K562 (cell line): ENCODE data around the gene TFF3. TPM values are rescaled to one million over a fixed set of nuclear protein-coding genes. Genes with fewer than 3 reads are reported as not detected.

Source experiments
- ATAC-seq: fragments of 200-7000 bp; cut with Tn5 transposase; 3 replicates; pipeline ENCODE4 v1.9.1; 2020; ENCODE audit warnings: moderate library complexity
- BruUV-seq: library from RNA; stranded (reverse); fragments of 400-500 nt; replicated peaks from 2 replicates; lab custom pipeline; 2021; lab: Mats Ljungman, UMichigan
- CTCF ChIA-PET: fragments of 300-600 bp; formaldehyde crosslinking; extraction: SDS; loops from one replicate; lab custom pipeline; 2021; ENCODE audit warnings: low intra/inter-chr PET ratio; lab: Yijun Ruan, JAX
- POLR2A ChIA-PET: fragments of 300-600, 350-650 bp; sonication (Branson Sonifier 250); formaldehyde crosslinking; extraction: SDS; loops from one replicate; lab custom pipeline; 2021; ENCODE audit warnings: antibody characterized with exemption, inconsistent platforms; lab: Yijun Ruan, JAX
- DNase-seq, 4 experiments: peaks; one replicate each; pipeline versions ENCODE4 v3.0.0 to v3.0.0-alpha.2; 2011 to 2018; ENCODE audit warnings: low spot score in 3 of 4, mixed read lengths in 3 of 4; ENCODE audit errors: extremely low read depth in 1 of 4
- FAIRE-seq: peaks from 2 replicates; lab custom pipeline; 2011; peaks lifted over from hg19 to GRCh38; lab: Jason Lieb, UNC
- H2AFZ ChIP-seq: 2 replicates; pipeline ENCODE4 v1.6.0; 2011; ENCODE audit warnings: low read depth, low read length, control low read depth, inconsistent platforms
- H3K27ac ChIP-seq: fragments of 200-600 bp; 3 replicates; pipeline ENCODE4 v1.8.0; 2011; ENCODE audit warnings: low read depth, mild to moderate bottlenecking, control low read depth, inconsistent platforms, low read length, moderate library complexity, mixed read lengths; ENCODE audit errors: extremely low read depth
- H3K27me3 ChIP-seq, 2 experiments: fragments of 300-600 bp in 1 of 2; 2 replicates in 1 of 2; 3 replicates in 1 of 2; pipeline versions ENCODE4 v1.6.0 to v1.8.0; 2011; ENCODE audit warnings: inconsistent platforms in 2 of 2, low read length in 2 of 2, mild to moderate bottlenecking in 1 of 2, mixed read lengths in 1 of 2, moderate library complexity in 1 of 2; ENCODE audit not compliant: control insufficient read depth in 2 of 2, insufficient read depth in 2 of 2
- H3K36me3 ChIP-seq: fragments of 300-600 bp; 3 replicates; pipeline ENCODE4 v1.8.0; 2011; ENCODE audit warnings: mild to moderate bottlenecking, low read length, inconsistent platforms; ENCODE audit not compliant: control insufficient read depth, insufficient read depth
- H3K4me1 ChIP-seq, 2 experiments: fragments of 200-600 bp in 1 of 2; replicated peaks in 1 of 2; 2 replicates in 1 of 2; 3 replicates in 1 of 2; pipeline versions ENCODE4 v1.5.1 to v1.8.0; 2011; ENCODE audit warnings: inconsistent platforms in 2 of 2, low read length in 2 of 2, mild to moderate bottlenecking in 1 of 2, mixed read lengths in 1 of 2, moderate library complexity in 1 of 2; ENCODE audit not compliant: control insufficient read depth in 2 of 2, insufficient read depth in 2 of 2
- H3K4me2 ChIP-seq: 2 replicates; pipeline ENCODE4 v1.6.1; 2011; ENCODE audit warnings: low read length, control low read depth, inconsistent platforms, mixed read lengths; ENCODE audit not compliant: insufficient read depth
- H3K4me3 ChIP-seq: fragments of 200-600 bp; sonication (generic), shearing (Covaris generic); 2 replicates; pipeline ENCODE4 v1.5.1; 2016; ENCODE audit warnings: control low read depth, inconsistent platforms
- H3K79me2 ChIP-seq: fragments of 200-600 bp; 3 replicates; pipeline ENCODE4 v1.8.0; 2011; ENCODE audit warnings: low read length, inconsistent platforms; ENCODE audit not compliant: control insufficient read depth, insufficient read depth
- H3K9ac ChIP-seq, 2 experiments: 2 replicates each; pipeline versions ENCODE4 v1.6.0 to v1.6.1; 2011; ENCODE audit warnings: low read depth in 2 of 2, low read length in 2 of 2, control low read depth in 1 of 2, inconsistent platforms in 1 of 2, mild to moderate bottlenecking in 1 of 2, mixed read lengths in 1 of 2; ENCODE audit not compliant: insufficient read depth in 1 of 2
- H3K9me1 ChIP-seq: one replicate; pipeline ENCODE4 v1.6.0; 2011; ENCODE audit warnings: inconsistent platforms, mild to moderate bottlenecking, low read length, moderate library complexity; ENCODE audit not compliant: control insufficient read depth, insufficient read depth
- H3K9me3 ChIP-seq: replicated peaks from 2 replicates; pipeline ENCODE4 v1.5.1; 2011; ENCODE audit warnings: low read depth, low read length, inconsistent platforms; ENCODE audit not compliant: control insufficient read depth, insufficient read depth
- H4K20me1 ChIP-seq: replicated peaks from 2 replicates; pipeline ENCODE4 v1.6.1; 2011; ENCODE audit warnings: low read length, inconsistent platforms, mixed read lengths; ENCODE audit not compliant: control insufficient read depth, insufficient read depth
- HNRNPLL ChIP-seq: fragments of 200-400 bp; formaldehyde crosslinking; IDR thresholded peaks from 2 replicates; pipeline ENCODE4 v1.6.1; 2017; ENCODE audit warnings: low read length, low read depth, mild to moderate bottlenecking; ENCODE audit not compliant: poor library complexity, severe bottlenecking
- IFI16 ChIP-seq: fragments of 250-450 bp; sonication (Bioruptor Pico); IDR thresholded peaks from 2 replicates; pipeline ENCODE4 v2.1.2; 2022; ENCODE audit warnings: mild to moderate bottlenecking, inconsistent platforms
- MEIS2 ChIP-seq: fragments of 450-650 bp; IDR thresholded peaks from 2 replicates; pipeline ENCODE4 v1.6.1; 2014; ENCODE audit warnings: mild to moderate bottlenecking; ENCODE audit not compliant: partially characterized antibody
- PURB ChIP-seq: sonication (generic); formaldehyde crosslinking; IDR thresholded peaks from 2 replicates; pipeline ENCODE4 v1.9.0; 2021; ENCODE audit warnings: low read depth, mild to moderate bottlenecking, missing genetic modification reagents
- RBM15 ChIP-seq: fragments of 200-400 bp; formaldehyde crosslinking; IDR thresholded peaks from 2 replicates; pipeline ENCODE4 v1.6.1; 2018; ENCODE audit warnings: mild to moderate bottlenecking, low read length, moderate library complexity; ENCODE audit not compliant: insufficient read depth
- SREBF1 ChIP-seq: fragments of 150-350 bp; IDR thresholded peaks from 2 replicates; pipeline ENCODE4 v1.6.1; 2014; ENCODE audit warnings: antibody characterized with exemption, low read depth, low read length, borderline replicate concordance
- TCFL5 ChIP-seq: fragments of 250-450 bp; sonication (Bioruptor Pico); conservative IDR thresholded peaks from 2 replicates; pipeline ENCODE4 v1.6.1; 2021; ENCODE audit warnings: mild to moderate bottlenecking, moderate library complexity, matching md5 sums
- ZFP36 ChIP-seq: fragments of 150-350 bp; IDR thresholded peaks from 2 replicates; pipeline ENCODE4 v1.6.1; 2018; ENCODE audit warnings: low read length, low read depth; ENCODE audit not compliant: partially characterized antibody
- ZKSCAN8 ChIP-seq: fragments of 200-800 bp; sonication (Bioruptor generic); IDR thresholded peaks from 2 replicates; pipeline ENCODE4 v1.6.1; 2016; ENCODE audit warnings: missing genetic modification characterization, missing compliant biosample characterization
- ZNF551 ChIP-seq: fragments of 250-450 bp; sonication (Bioruptor Pico); IDR thresholded peaks from 2 replicates; pipeline ENCODE4 v1.5.0; 2021; ENCODE audit warnings: mild to moderate bottlenecking, moderate library complexity
- WGBS: fragments of 100-300 bp; shearing (Covaris generic); methylation state at CpG from one replicate; pipeline ENCODE4 v1.1.6; 2016; ENCODE audit warnings: low coverage, mixed read lengths; ENCODE audit not compliant: insufficient coverage; ENCODE audit errors: missing lambda C conversion rate; 5-methylcytosine and 5-hydroxymethylcytosine counted together
- in situ Hi-C: fragments of 300-500 bp; cut with MboI; formaldehyde crosslinking; loops from 4 replicates; pipeline ENCODE4 v1.15.0; 2018; ENCODE audit warnings: inconsistent platforms, mixed read lengths
- intact Hi-C: fragments of 100-400 bp; cut with micrococcal nuclease; formaldehyde crosslinking; loops from 2 replicates; pipeline ENCODE4 v1.14.2; 2022
- polyA plus RNA-seq, 8 experiments: library from polyadenylated mRNA; depleted of rRNA in 4 of 8; stranded (reverse) in 5 of 8; unstranded in 3 of 8; fragments of >200 nt; fragmentation: Nextera tagmentation in 2 of 8; fragmentation: Illumina TruSeq in 1 of 8; extraction: Ambion mirVana in 2 of 8; extraction: Trizol in 1 of 8; gene quantifications; 2 replicates each; pipeline versions ENCODE4 v1.2.1 to v1.2.3, GENCODE V29; 2011 to 2014; ENCODE audit warnings: inconsistent platforms in 1 of 8, missing spikeins in 1 of 8
- total RNA-seq, 7 experiments: library from RNA; depleted of rRNA in 6 of 7; stranded (reverse); fragments of >200 nt in 6 of 7; fragmentation: Illumina TruSeq in 2 of 7; extraction: Trizol in 2 of 7; gene quantifications; 2 replicates each; pipeline versions ENCODE4 v1.2.1 to v1.2.3, GENCODE V29; 2011 to 2021; ENCODE audit warnings: low replicate concordance in 1 of 7
- TF ChIP-seq, protein P1 (sequence below): fragments of 250-450 bp; sonication (Bioruptor Pico); IDR thresholded peaks from 2 replicates; pipeline ENCODE4 v1.4.0; 2020; ENCODE audit warnings: mild to moderate bottlenecking, moderate library complexity
- TF ChIP-seq, protein P2 (sequence below): IDR thresholded peaks from 2 replicates; pipeline ENCODE4 v1.6.1; 2011; ENCODE audit not compliant: insufficient read length; ENCODE audit errors: extremely low read depth
- TF ChIP-seq, protein P3 (sequence below): fragments of 250-450 bp; sonication (Bioruptor Pico); IDR thresholded peaks from 2 replicates; pipeline ENCODE4 v1.8.0; 2022; ENCODE audit warnings: moderate library complexity, mild to moderate bottlenecking, inconsistent platforms

TFF3 gene
- total and polyA plus RNA-seq, 9 of the 15 experiments (the other 6 are each of a cell fraction or from before 2014, with no cell fraction given) = 0.78 TPM; not detected in 8

DNA sequence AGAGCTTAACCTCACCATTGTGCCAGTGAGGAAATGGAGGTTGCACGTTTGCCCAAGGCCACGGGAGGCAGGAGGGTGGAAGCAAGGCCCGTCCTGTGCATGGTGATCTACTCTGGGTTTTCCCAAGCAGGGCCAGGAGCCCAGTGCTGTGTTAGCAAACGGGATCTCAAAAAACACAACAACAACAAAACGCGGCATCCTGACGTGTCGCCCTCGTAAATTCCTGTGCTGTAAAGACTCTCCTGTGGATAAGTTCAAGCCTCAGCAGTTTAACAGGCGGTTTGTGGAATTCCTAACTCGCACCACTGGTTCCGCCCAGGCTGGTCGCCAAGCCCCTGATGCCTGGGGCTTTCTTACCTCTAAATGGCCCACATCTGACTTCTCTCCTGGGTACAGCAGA is 39.1 kb downstream of the TFF3 start:
- in situ Hi-C loops = no loop called here
- no peak for ATAC-seq
- WGBS = 1% methylated on average over 13 of the region's 13 CpGs
- no peak overlapping the region for H2AFZ ChIP-seq
- CTCF ChIA-PET = no interaction called here
- H3K9me3 ChIP-seq = no peaks in the 10 kb centered on the region
- peaks cover 54 to 86% of the 10 kb centered on the region in 2 experiments for H3K27me3 ChIP-seq
- H3K36me3 ChIP-seq = no peaks in the 10 kb centered on the region
- H3K27ac ChIP-seq = no peak overlapping the region
- H3K4me1 ChIP-seq = peaks cover 0 to 5% of the 10 kb centered on the region in 2 experiments; a peak in 1 of 5 replicates
- peaks cover 3% of the 10 kb centered on the region for H3K9me1 ChIP-seq
- no TSS peak for BruUV-seq
- intact Hi-C loops = no loop called here
- H4K20me1 ChIP-seq = peaks cover 25% of the 10 kb centered on the region; the same call in 1 of the 2 replicates
- no peak overlapping the region for H3K4me2 ChIP-seq
- H3K4me3 ChIP-seq = no peak overlapping the region
- H3K79me2 ChIP-seq = no peaks in the 10 kb centered on the region
- no peak overlapping the region for H3K9ac ChIP-seq
- no peak for FAIRE-seq
- POLR2A ChIA-PET = no interaction called here
- no peak for DNase-seq
- TF ChIP-seq PURB (CRISPR knock-in tag) (no peak), IFI16 (CRISPR knock-in tag) (no peak), ZKSCAN8 (CRISPR knock-in tag) (no peak), ZFP36 (no peak), RBM15 (no peak), MEIS2 (no peak), SREBF1 (no peak), ZNF551 (no peak), TCFL5 (no peak), HNRNPLL (no peak)
- TF ChIP-seq, protein P1, sequence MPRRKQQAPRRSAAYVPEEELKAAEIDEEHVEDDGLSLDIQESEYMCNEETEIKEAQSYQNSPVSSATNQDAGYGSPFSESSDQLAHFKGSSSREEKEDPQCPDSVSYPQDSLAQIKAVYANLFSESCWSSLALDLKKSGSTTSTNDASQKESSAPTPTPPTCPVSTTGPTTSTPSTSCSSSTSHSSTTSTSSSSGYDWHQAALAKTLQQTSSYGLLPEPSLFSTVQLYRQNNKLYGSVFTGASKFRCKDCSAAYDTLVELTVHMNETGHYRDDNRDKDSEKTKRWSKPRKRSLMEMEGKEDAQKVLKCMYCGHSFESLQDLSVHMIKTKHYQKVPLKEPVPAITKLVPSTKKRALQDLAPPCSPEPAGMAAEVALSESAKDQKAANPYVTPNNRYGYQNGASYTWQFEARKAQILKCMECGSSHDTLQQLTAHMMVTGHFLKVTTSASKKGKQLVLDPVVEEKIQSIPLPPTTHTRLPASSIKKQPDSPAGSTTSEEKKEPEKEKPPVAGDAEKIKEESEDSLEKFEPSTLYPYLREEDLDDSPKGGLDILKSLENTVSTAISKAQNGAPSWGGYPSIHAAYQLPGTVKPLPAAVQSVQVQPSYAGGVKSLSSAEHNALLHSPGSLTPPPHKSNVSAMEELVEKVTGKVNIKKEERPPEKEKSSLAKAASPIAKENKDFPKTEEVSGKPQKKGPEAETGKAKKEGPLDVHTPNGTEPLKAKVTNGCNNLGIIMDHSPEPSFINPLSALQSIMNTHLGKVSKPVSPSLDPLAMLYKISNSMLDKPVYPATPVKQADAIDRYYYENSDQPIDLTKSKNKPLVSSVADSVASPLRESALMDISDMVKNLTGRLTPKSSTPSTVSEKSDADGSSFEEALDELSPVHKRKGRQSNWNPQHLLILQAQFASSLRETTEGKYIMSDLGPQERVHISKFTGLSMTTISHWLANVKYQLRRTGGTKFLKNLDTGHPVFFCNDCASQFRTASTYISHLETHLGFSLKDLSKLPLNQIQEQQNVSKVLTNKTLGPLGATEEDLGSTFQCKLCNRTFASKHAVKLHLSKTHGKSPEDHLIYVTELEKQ (CRISPR knock-in tag) = no peak
- TF ChIP-seq, protein P2, sequence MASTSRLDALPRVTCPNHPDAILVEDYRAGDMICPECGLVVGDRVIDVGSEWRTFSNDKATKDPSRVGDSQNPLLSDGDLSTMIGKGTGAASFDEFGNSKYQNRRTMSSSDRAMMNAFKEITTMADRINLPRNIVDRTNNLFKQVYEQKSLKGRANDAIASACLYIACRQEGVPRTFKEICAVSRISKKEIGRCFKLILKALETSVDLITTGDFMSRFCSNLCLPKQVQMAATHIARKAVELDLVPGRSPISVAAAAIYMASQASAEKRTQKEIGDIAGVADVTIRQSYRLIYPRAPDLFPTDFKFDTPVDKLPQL = no peak
- TF ChIP-seq, protein P3, sequence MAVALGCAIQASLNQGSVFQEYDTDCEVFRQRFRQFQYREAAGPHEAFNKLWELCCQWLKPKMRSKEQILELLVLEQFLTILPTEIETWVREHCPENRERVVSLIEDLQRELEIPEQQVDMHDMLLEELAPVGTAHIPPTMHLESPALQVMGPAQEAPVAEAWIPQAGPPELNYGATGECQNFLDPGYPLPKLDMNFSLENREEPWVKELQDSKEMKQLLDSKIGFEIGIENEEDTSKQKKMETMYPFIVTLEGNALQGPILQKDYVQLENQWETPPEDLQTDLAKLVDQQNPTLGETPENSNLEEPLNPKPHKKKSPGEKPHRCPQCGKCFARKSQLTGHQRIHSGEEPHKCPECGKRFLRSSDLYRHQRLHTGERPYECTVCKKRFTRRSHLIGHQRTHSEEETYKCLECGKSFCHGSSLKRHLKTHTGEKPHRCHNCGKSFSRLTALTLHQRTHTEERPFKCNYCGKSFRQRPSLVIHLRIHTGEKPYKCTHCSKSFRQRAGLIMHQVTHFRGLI (CRISPR knock-in tag) = no peak
